Natural killer cell (primary cell): ENCODE data around the gene ENC1. TPM values are rescaled to one million over a fixed set of nuclear protein-coding genes. Genes with fewer than 3 reads are reported as not detected.
A peak's percentile ranks its signal among the peaks of the same experiment; 100 is the strongest.

Experiments
- ATAC-seq, 3 donors: fragments of 150-1000 bp in 2 of 3; fragments of 200-7000 bp in 1 of 3; cut with Tn5 transposase; 1 replicate in 1 of 3; 2 replicates in 2 of 3; pipeline ENCODE4 v1.10.0; 2021; ENCODE audit warnings: mild to moderate bottlenecking in 2 of 3, moderate library complexity in 2 of 3
- DNase-seq, 2 donors: peaks; one replicate each; pipeline versions ENCODE4 v3.0.0 to v3.0.0-alpha.2; 2013 to 2021; ENCODE audit warnings: mixed read lengths in 1 of 2
- H3K27ac ChIP-seq: one replicate; pipeline ENCODE4 v1.5.1; 2013; ENCODE audit warnings: mild to moderate bottlenecking, low read length
- H3K27me3 ChIP-seq: one replicate; pipeline ENCODE4 v1.6.1; 2013; ENCODE audit warnings: low read length; ENCODE audit not compliant: control insufficient read depth, insufficient read depth
- H3K36me3 ChIP-seq: one replicate; pipeline ENCODE4 v1.6.1; 2013; ENCODE audit warnings: low read length; ENCODE audit not compliant: control insufficient read depth, insufficient read depth
- H3K4me1 ChIP-seq: one replicate; pipeline ENCODE4 v1.6.1; 2013; ENCODE audit warnings: low read length; ENCODE audit not compliant: control insufficient read depth, insufficient read depth
- H3K4me3 ChIP-seq: one replicate; pipeline ENCODE4 v1.5.1; 2013; ENCODE audit warnings: low read length
- H3K9me3 ChIP-seq: one replicate; pipeline ENCODE4 v1.6.1; 2013; ENCODE audit warnings: low read length; ENCODE audit not compliant: control insufficient read depth, insufficient read depth
- H3K27ac Mint-ChIP-seq, 2 donors: one replicate each; pipeline ENCODE4 v1.8.0; 2022; ENCODE audit warnings: mild to moderate bottlenecking in 2 of 2, mixed read lengths in 2 of 2, moderate library complexity in 1 of 2
- H3K27me3 Mint-ChIP-seq, 2 donors: one replicate each; pipeline ENCODE4 v1.8.0; 2022; ENCODE audit warnings: low read depth in 2 of 2, mixed read lengths in 2 of 2
- H3K36me3 Mint-ChIP-seq: one replicate; pipeline ENCODE4 v1.8.0; 2022; ENCODE audit warnings: mixed read lengths
- H3K4me1 Mint-ChIP-seq, 2 donors: one replicate each; pipeline ENCODE4 v1.8.0; 2022; ENCODE audit warnings: mixed read lengths in 2 of 2
- H3K4me3 Mint-ChIP-seq: one replicate; pipeline ENCODE4 v1.8.0; 2022; ENCODE audit warnings: mild to moderate bottlenecking, moderate library complexity, mixed read lengths
- H3K9me3 Mint-ChIP-seq, 2 donors: one replicate each; pipeline ENCODE4 v1.8.0; 2022; ENCODE audit warnings: mixed read lengths in 2 of 2
- CTCF ChIP-seq: fragments of 200-600 bp; IDR thresholded peaks from one replicate; pipeline ENCODE4 v1.8.0; 2022; ENCODE audit warnings: antibody characterized with exemption
- WGBS: methylation state at CpG from one replicate; pipeline ENCODE4 v1.1.7; 2013; ENCODE audit warnings: missing lambda C conversion rate; ENCODE audit not compliant: insufficient coverage; 5-methylcytosine and 5-hydroxymethylcytosine counted together
- intact Hi-C: fragments of 100-400 bp; cut with micrococcal nuclease; formaldehyde crosslinking; loops from one replicate; pipeline ENCODE4 v1.14.2; 2022
- total RNA-seq, 4 donors: library from RNA; stranded (reverse); fragments of 120-200 nt in 1 of 4; gene quantifications; one replicate each; pipeline versions ENCODE4 v1.2.3 to v1.2.4, GENCODE V29; 2013 to 2022

Gene ENC1
- total RNA-seq, 3 donors from 2014 or later (not counting 1 experiment from before 2014, with no cell fraction given) = 89.6 to 133 (median 99.3) TPM

DNA sequence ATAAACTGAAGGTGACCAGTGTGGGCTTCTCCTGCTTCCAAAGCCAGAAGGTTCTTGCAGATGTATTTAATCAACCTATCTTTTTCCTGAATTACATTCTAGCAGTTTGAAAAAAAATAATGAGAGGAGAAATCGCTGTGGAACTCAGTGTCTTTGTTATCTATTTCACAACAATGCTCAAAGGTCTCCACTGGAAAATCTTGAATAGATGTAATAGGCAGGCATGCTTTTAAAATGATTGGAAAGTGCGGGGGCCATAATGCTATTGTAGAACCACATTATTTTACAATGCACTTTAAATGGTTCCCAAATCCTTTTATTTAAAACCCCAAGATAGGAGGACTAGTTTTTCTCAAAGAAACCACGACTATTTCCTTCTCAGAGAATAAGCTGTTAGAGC lies 23.3 kb downstream of the ENC1 start:
- no peaks in the 10 kb centered on the region for H3K36me3 ChIP-seq
- no peak overlapping the region for H3K4me3 ChIP-seq
- Mint-ChIP-seq H3K27me3 (peaks cover 0 to 9% of the 10 kb centered on the region in 2 donors), H3K36me3 (no peaks in the 10 kb centered on the region), H3K4me3 (no peak overlapping the region), H3K27ac (no peak overlapping the region), H3K9me3 (no peaks in the 10 kb centered on the region), H3K4me1 (peaks cover 4 to 9% of the 10 kb centered on the region in 2 donors)
- WGBS = 80% methylated on average over 1 of the region's 3 CpGs
- no peak for DNase-seq
- H3K27me3 ChIP-seq = no peaks in the 10 kb centered on the region
- H3K9me3 ChIP-seq = no peaks in the 10 kb centered on the region
- ATAC-seq = no peak
- intact Hi-C loops = no loop called here
- no peak overlapping the region for H3K27ac ChIP-seq
- no peaks in the 10 kb centered on the region for H3K4me1 ChIP-seq
- TF ChIP-seq CTCF = no peak

- no peaks in the 10 kb centered on the region for H3K27me3 ChIP-seq
- H3K36me3 ChIP-seq = no peaks in the 10 kb centered on the region
- TF ChIP-seq CTCF = no peak
- no peaks in the 10 kb centered on the region for H3K9me3 ChIP-seq
- Mint-ChIP-seq H3K27me3 (peaks cover 0 to 9% of the 10 kb centered on the region in 2 donors), H3K36me3 (no peaks in the 10 kb centered on the region), H3K9me3 (no peaks in the 10 kb centered on the region), H3K4me1 (peaks cover 4 to 9% of the 10 kb centered on the region in 2 donors), H3K4me3 (no peak overlapping the region), H3K27ac (no peak overlapping the region)
- DNase-seq (no peak), ATAC-seq (no peak)
- H3K4me1 ChIP-seq = no peaks in the 10 kb centered on the region
- H3K27ac ChIP-seq = no peak overlapping the region
- 93% methylated on average over 23 of the region's 23 CpGs for WGBS
- H3K4me3 ChIP-seq = no peak overlapping the region
- intact Hi-C loops = no loop called here
Measured at GRCh38 chr5:74616236-74617146, 24.0 kb downstream of the ENC1 start.

GRCh38 chr5:74613283-74613682 lies 27.2 kb downstream of the ENC1 start:
- TF ChIP-seq CTCF = no peak
- Histone ChIP-seq H3K4me3 (no peak overlapping the region), H3K27ac (no peak overlapping the region), H3K4me1 (no peaks in the 10 kb centered on the region), H3K36me3 (no peaks in the 10 kb centered on the region), H3K27me3 (no peaks in the 10 kb centered on the region), H3K9me3 (no peaks in the 10 kb centered on the region)
- Mint-ChIP-seq H3K27ac (no peak overlapping the region), H3K4me1 (peaks cover 4% of the 10 kb centered on the region in 2 donors), H3K9me3 (no peaks in the 10 kb centered on the region), H3K27me3 (peaks cover 5 to 6% of the 10 kb centered on the region in 2 donors), H3K36me3 (no peaks in the 10 kb centered on the region), H3K4me3 (no peak overlapping the region)
- WGBS = 40% methylated on average over 1 of the region's 2 CpGs
- peak in 1 of 3 donors; percentile 46 for ATAC-seq
- DNase-seq = no peak
- intact Hi-C loops = no loop called here
